Right atrium auricular region (tissue), 2 donors: ENCODE measurements around the gene MRPL36. TPM values are rescaled to one million over a fixed set of nuclear protein-coding genes. Genes with fewer than 3 reads are reported as not detected.
"Not testable (repeated sequence)": the region's sequence is repeated elsewhere in the genome, so short reads cannot be mapped to it uniquely, and the experiment has no call there.

Experiments used
- DNase-seq: peaks from one replicate; pipeline ENCODE4 v3.0.0-alpha.2; 2019; ENCODE audit warnings: low spot score
- H3K27ac ChIP-seq, 2 donors: fragments of 200-600 bp; sonication (generic); 1 replicate in 1 of 2; 2 replicates in 1 of 2; pipeline ENCODE4 v1.5.1; 2016 to 2019
- H3K27me3 ChIP-seq, 2 donors: fragments of 200-600 bp; sonication (generic); one replicate each; pipeline versions ENCODE4 v1.5.1 to v1.6.0; 2017 to 2019
- H3K36me3 ChIP-seq: fragments of 200-600 bp; sonication (generic); one replicate; pipeline ENCODE4 v1.5.1; 2016
- H3K4me1 ChIP-seq, 2 donors: fragments of 200-600 bp; sonication (generic); one replicate each; pipeline versions ENCODE4 v1.5.1 to v1.6.0; 2017 to 2019
- H3K4me3 ChIP-seq, 2 donors: fragments of 200-600 bp; sonication (generic); 1 replicate in 1 of 2; 2 replicates in 1 of 2; pipeline ENCODE4 v1.5.1; 2017 to 2019; ENCODE audit warnings: mild to moderate bottlenecking in 1 of 2, moderate library complexity in 1 of 2
- H3K9me3 ChIP-seq, 2 donors: fragments of 200-600 bp; sonication (generic); one replicate each; pipeline ENCODE4 v1.5.1; 2019
- total RNA-seq, 2 donors: library from RNA; depleted of rRNA; stranded (reverse); fragments of >200 nt; gene quantifications; one replicate each; pipeline ENCODE4 v1.1.0, GENCODE V29; 2016
- TF ChIP-seq, protein P1 (sequence below), 2 donors: fragments of 200-600 bp; sonication (generic); IDR thresholded peaks; one replicate each; pipeline ENCODE4 v1.5.1; 2019; ENCODE audit warnings: antibody characterized with exemption in 2 of 2

MRPL36 gene
- total RNA-seq, 2 donors from 2014 or later, result 40.5 to 41.2 TPM

GRCh38 chr5:1793966-1794900, 5.4 kb downstream of the MRPL36 start:
- Histone ChIP-seq H3K4me1 (peaks cover 0 to 21% of the 10 kb centered on the region in 2 donors), H3K27me3 (no peaks in the 10 kb centered on the region), H3K9me3 (no peaks in the 10 kb centered on the region), H3K36me3 (peaks cover 12% of the 10 kb centered on the region), H3K27ac (no peak overlapping the region), H3K4me3 (no peak overlapping the region)
- no peak for DNase-seq
- TF ChIP-seq, protein P1, sequence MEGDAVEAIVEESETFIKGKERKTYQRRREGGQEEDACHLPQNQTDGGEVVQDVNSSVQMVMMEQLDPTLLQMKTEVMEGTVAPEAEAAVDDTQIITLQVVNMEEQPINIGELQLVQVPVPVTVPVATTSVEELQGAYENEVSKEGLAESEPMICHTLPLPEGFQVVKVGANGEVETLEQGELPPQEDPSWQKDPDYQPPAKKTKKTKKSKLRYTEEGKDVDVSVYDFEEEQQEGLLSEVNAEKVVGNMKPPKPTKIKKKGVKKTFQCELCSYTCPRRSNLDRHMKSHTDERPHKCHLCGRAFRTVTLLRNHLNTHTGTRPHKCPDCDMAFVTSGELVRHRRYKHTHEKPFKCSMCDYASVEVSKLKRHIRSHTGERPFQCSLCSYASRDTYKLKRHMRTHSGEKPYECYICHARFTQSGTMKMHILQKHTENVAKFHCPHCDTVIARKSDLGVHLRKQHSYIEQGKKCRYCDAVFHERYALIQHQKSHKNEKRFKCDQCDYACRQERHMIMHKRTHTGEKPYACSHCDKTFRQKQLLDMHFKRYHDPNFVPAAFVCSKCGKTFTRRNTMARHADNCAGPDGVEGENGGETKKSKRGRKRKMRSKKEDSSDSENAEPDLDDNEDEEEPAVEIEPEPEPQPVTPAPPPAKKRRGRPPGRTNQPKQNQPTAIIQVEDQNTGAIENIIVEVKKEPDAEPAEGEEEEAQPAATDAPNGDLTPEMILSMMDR (IDR thresholded peaks at IDR 0.05), result no peak

DNA sequence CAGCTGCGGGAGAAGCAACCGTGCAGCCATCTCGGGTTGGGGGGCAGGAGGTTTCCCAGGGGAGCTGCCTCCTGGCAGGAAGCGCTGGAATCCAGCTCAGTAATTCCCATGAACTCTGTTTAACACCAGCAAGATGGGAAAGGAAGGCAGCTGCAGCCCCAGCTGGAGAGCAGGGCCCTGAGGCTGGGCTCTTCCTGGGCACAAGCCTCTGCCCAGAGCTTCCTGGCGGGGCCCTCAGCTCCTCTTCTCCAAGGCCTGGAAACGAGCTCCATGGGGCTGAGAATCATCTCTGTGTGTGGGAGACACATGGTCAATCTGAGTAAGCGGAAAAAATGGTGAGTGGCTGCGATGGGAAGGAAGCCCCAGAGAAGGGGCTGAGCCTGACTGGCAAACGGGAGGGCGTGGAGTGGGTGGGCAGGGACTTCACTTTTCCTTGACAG, 6.3 kb downstream of the MRPL36 start:
- peaks cover 12% of the 10 kb centered on the region for H3K36me3 ChIP-seq
- H3K9me3 ChIP-seq, result no peaks in the 10 kb centered on the region
- H3K4me3 ChIP-seq, result no peak overlapping the region
- TF ChIP-seq, protein P1 (IDR thresholded peaks at IDR 0.05), result no peak
- no peak for DNase-seq
- H3K4me1 ChIP-seq, result peaks cover 0 to 13% of the 10 kb centered on the region in 2 donors
- no peaks in the 10 kb centered on the region for H3K27me3 ChIP-seq
- no peak overlapping the region for H3K27ac ChIP-seq

GRCh38 chr5:1792842-1793266, 6.8 kb downstream of the MRPL36 start:
- H3K36me3 ChIP-seq, result peaks cover 7% of the 10 kb centered on the region
- TF ChIP-seq, protein P1 (IDR thresholded peaks at IDR 0.05), result no peak
- no peaks in the 10 kb centered on the region for H3K9me3 ChIP-seq
- H3K27ac ChIP-seq, result no peak overlapping the region
- peaks cover 0 to 9% of the 10 kb centered on the region in 2 donors for H3K4me1 ChIP-seq
- DNase-seq, result no peak
- no peaks in the 10 kb centered on the region for H3K27me3 ChIP-seq
- H3K4me3 ChIP-seq, result no peak overlapping the region

- H3K4me3 ChIP-seq, result no peak overlapping the region
- H3K9me3 ChIP-seq, result no peaks in the 10 kb centered on the region
- H3K36me3 ChIP-seq, result no peaks in the 10 kb centered on the region
- TF ChIP-seq, protein P1 (IDR thresholded peaks at IDR 0.05), result no peak
- no peaks in the 10 kb centered on the region for H3K27me3 ChIP-seq
- DNase-seq, result no peak
- H3K4me1 ChIP-seq, result no peaks in the 10 kb centered on the region
- no peak overlapping the region for H3K27ac ChIP-seq
Measured at GRCh38 chr5:1791176-1791575, 8.5 kb downstream of the MRPL36 start.

DNA sequence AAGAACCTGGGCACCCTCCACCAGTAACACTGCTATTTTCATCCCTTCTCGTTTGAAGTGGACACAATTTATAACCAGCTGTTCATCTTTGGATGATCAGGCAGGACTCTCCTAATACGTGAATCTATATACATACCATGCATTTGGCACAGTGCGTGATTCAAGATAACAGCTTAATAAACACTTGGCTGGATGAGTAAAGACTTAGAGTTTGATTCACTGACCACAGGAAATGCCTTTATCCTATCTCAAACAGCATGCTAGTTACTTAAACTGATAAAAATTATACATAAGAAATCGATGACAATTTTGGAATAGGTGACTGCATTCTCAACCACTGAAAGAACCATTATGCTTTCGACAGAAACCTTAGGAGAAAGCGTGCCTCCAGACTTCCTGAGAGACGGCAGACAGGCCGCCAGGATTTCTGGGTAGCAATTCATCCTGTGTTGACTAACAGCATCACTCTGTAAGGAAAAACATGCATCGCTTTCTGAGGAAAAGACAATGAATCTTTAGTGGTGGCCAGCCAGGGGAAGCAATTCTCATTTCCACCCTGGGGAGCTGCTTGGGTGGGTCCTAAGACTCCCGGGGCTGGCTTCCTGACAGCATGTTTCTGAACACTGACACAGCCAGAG, 9.7 kb downstream of the MRPL36 start:
- no peaks in the 10 kb centered on the region for H3K36me3 ChIP-seq
- H3K27ac ChIP-seq, result no peak overlapping the region
- no peak for DNase-seq
- TF ChIP-seq, protein P1 (IDR thresholded peaks at IDR 0.05), result no peak
- no peak overlapping the region for H3K4me3 ChIP-seq
- H3K4me1 ChIP-seq, result no peaks in the 10 kb centered on the region
- H3K27me3 ChIP-seq, result no peaks in the 10 kb centered on the region
- no peaks in the 10 kb centered on the region for H3K9me3 ChIP-seq

- not testable (repeated sequence) for H3K4me3 ChIP-seq, H3K9me3 ChIP-seq, H3K27ac ChIP-seq, H3K36me3 ChIP-seq, DNase-seq, H3K27me3 ChIP-seq, H3K4me1 ChIP-seq
Measured at GRCh38 chr5:1789438-1789833, 10.2 kb downstream of the MRPL36 start.
